Trophoblast cell (in vitro differentiated cells and primary cell): ENCODE measurements around the gene TEX35. TPM values are rescaled to one million over a fixed set of nuclear protein-coding genes. Genes with fewer than 3 reads are reported as not detected.

Experiments used
- DNase-seq, 2 donors: peaks; one replicate each; pipeline ENCODE4 v3.0.0-alpha.2; 2016
- H2AFZ ChIP-seq: 2 replicates; pipeline ENCODE4 v1.6.1; 2013; ENCODE audit warnings: low read length, moderate library complexity, mild to moderate bottlenecking; ENCODE audit not compliant: insufficient read depth, poor library complexity
- H2AK5ac ChIP-seq: 2 replicates; pipeline ENCODE4 v1.6.1; 2013; ENCODE audit warnings: mild to moderate bottlenecking, low read length
- H2BK120ac ChIP-seq: 2 replicates; pipeline ENCODE4 v1.6.1; 2013; ENCODE audit warnings: low read length, mild to moderate bottlenecking, moderate library complexity; ENCODE audit not compliant: insufficient read depth, poor library complexity
- H2BK12ac ChIP-seq: 2 replicates; pipeline ENCODE4 v1.6.1; 2013; ENCODE audit warnings: mild to moderate bottlenecking, low read length, moderate library complexity
- H2BK5ac ChIP-seq: 2 replicates; pipeline ENCODE4 v1.6.1; 2013; ENCODE audit warnings: low read length, low read depth, moderate library complexity, mild to moderate bottlenecking; ENCODE audit not compliant: poor library complexity
- H3K14ac ChIP-seq: 2 replicates; pipeline ENCODE4 v1.6.1; 2013; ENCODE audit warnings: mild to moderate bottlenecking, low read length
- H3K18ac ChIP-seq: 2 replicates; pipeline ENCODE4 v1.6.1; 2013; ENCODE audit warnings: mild to moderate bottlenecking, low read length
- H3K23ac ChIP-seq: 2 replicates; pipeline ENCODE4 v1.6.1; 2013; ENCODE audit warnings: low read length
- H3K27ac ChIP-seq: 2 replicates; pipeline ENCODE4 v1.5.1; 2013; ENCODE audit warnings: low read depth, mild to moderate bottlenecking, inconsistent platforms, low read length, moderate library complexity
- H3K27me3 ChIP-seq: 2 replicates; pipeline ENCODE4 v1.6.1; 2013; ENCODE audit warnings: inconsistent platforms, mild to moderate bottlenecking, low read length, moderate library complexity; ENCODE audit not compliant: insufficient read depth
- H3K36me3 ChIP-seq, 2 experiments: 1 replicate in 1 of 2; 2 replicates in 1 of 2; pipeline ENCODE4 v1.6.1; 2013; ENCODE audit warnings: low read length in 2 of 2, mild to moderate bottlenecking in 2 of 2, moderate library complexity in 1 of 2; ENCODE audit not compliant: insufficient read depth in 2 of 2, control insufficient read depth in 1 of 2
- H3K4ac ChIP-seq: 2 replicates; pipeline ENCODE4 v1.6.1; 2013; ENCODE audit warnings: low read depth, mild to moderate bottlenecking, low read length, moderate library complexity
- H3K4me1 ChIP-seq, 2 experiments: 1 replicate in 1 of 2; 2 replicates in 1 of 2; pipeline ENCODE4 v1.6.1; 2013; ENCODE audit warnings: low read length in 2 of 2, mild to moderate bottlenecking in 2 of 2, moderate library complexity in 1 of 2; ENCODE audit not compliant: insufficient read depth in 2 of 2, control insufficient read depth in 1 of 2
- H3K4me2 ChIP-seq: 2 replicates; pipeline ENCODE4 v1.6.1; 2013; ENCODE audit warnings: inconsistent platforms, mild to moderate bottlenecking, low read length, moderate library complexity
- H3K4me3 ChIP-seq: 2 replicates; pipeline ENCODE4 v1.5.1; 2013; ENCODE audit warnings: mild to moderate bottlenecking, low read depth, low read length, inconsistent platforms
- H3K79me1 ChIP-seq: one replicate; pipeline ENCODE4 v1.6.1; 2013; ENCODE audit warnings: low read length
- H3K79me2 ChIP-seq: 2 replicates; pipeline ENCODE4 v1.6.1; 2013; ENCODE audit warnings: low read length, mild to moderate bottlenecking; ENCODE audit not compliant: control insufficient read depth, insufficient read depth, poor library complexity
- H3K9ac ChIP-seq: 2 replicates; pipeline ENCODE4 v1.6.1; 2013; ENCODE audit warnings: mild to moderate bottlenecking, low read length
- H3K9me3 ChIP-seq: 2 replicates; pipeline ENCODE4 v1.6.1; 2013; ENCODE audit warnings: low read depth, mild to moderate bottlenecking, control low read depth, inconsistent platforms, low read length; ENCODE audit not compliant: insufficient read depth
- H4K12ac ChIP-seq: 2 replicates; pipeline ENCODE4 v1.6.1; 2013; ENCODE audit warnings: low read depth, mild to moderate bottlenecking, low read length, moderate library complexity
- H4K8ac ChIP-seq: 2 replicates; pipeline ENCODE4 v1.6.1; 2013; ENCODE audit warnings: low read depth, mild to moderate bottlenecking, low read length, moderate library complexity
- H4K91ac ChIP-seq: one replicate; pipeline ENCODE4 v1.6.1; 2013; ENCODE audit warnings: low read depth, mild to moderate bottlenecking, low read length, moderate library complexity
- WGBS: extraction: QIAGEN DNeasy Blood & Tissue Kit; methylation state at CpG from one replicate; pipeline ENCODE4 v1.1.7; 2013; ENCODE audit warnings: missing lambda C conversion rate; ENCODE audit not compliant: insufficient read length, insufficient coverage; ENCODE audit errors: extremely low coverage; 5-methylcytosine and 5-hydroxymethylcytosine counted together
- polyA plus RNA-seq: library from polyadenylated mRNA; stranded (reverse); fragments of 200-250 nt; gene quantifications from 2 replicates; pipeline ENCODE4 v1.2.3, GENCODE V29; 2013

TEX35 gene
- polyA plus RNA-seq = 0.08 and 0.31 TPM in 2 replicates

DNA sequence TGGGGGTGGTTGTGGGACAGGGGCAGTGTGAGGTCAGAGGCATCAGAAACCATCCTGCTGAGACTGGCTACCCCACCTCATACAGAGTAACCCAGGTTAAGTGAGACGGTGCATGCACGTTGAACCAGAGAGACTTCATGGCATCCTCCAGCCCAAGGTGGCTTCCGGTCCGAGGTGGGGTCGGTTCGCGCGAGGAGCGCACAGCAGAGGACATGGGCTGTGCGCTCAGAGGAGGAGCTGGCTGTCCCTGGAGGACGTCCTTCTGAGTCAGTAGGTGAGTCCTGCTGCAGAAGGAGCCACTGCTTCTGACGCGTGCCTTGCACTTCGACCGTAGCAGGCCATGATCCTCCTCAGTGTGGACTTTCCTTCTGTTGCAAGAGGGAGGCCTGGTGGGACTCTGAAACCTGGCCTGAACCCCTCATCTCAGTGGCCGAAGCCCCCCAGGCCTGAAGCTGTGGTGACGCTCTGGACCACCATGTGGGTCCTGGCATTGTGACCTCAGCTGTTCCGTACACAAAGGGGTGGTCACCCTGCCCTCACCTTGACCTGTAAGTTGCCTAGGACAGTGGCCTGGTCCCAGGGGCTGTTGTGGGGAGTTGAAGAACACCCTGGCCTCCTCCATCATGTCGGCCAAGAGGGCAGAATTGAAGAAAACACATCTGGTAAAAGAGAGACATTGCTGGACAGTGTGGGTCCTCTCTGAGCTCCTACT, at the start of gene TEX35:
TSS of gene TEX35 (plus strand) at position 544 of the 712 bp plus-strand sequence. CDS start at position 624, 80 bp downstream.
- Histone ChIP-seq H3K9me3 (no peaks in the 10 kb centered on the region), H3K4me1 (no peaks in the 10 kb centered on the region), H3K36me3 (no peaks in the 10 kb centered on the region), H4K91ac (no peak within 1 kb of the TSS), H3K18ac (no peak within 1 kb of the TSS), H3K27ac (no peak within 1 kb of the TSS), H3K23ac (no peak within 1 kb of the TSS), H3K27me3 (no peaks in the 10 kb centered on the region), H4K12ac (no peak within 1 kb of the TSS), H2BK5ac (no peak within 1 kb of the TSS), H3K79me1 (no peaks in the 10 kb centered on the region), H2BK120ac (no peak within 1 kb of the TSS), H4K8ac (no peak within 1 kb of the TSS), H2AFZ (no peak within 1 kb of the TSS), H3K4ac (no peak within 1 kb of the TSS), H3K4me3 (no peak within 1 kb of the TSS), H3K79me2 (no peaks in the 10 kb centered on the region), H3K4me2 (no peak within 1 kb of the TSS), H3K14ac (no peak within 1 kb of the TSS), H2AK5ac (no peak within 1 kb of the TSS), H3K9ac (no peak within 1 kb of the TSS), H2BK12ac (no peak within 1 kb of the TSS)
- WGBS = no CpG with 5 or more reads among the region's 19 CpGs
- DNase-seq = no peak

DNA sequence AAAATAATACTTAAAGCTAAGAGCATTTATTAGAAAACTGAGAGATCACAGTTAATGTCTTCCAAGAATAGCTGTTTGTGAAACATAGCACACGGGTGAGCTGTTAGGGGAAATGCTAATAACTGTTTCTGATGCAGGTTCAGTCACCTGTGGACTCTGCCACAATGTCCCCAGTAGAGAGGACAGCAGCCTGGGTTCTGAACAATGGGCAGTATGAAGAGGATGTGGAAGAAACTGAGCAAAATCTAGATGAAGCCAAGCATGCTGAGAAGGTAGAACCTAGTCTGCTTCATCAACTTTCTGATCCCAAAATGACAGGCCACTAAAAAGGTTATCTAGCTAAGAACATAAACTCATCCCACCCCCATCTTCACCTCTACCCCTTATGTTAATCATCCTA, 48.8 kb upstream of the TEX35 start:
- Histone ChIP-seq H4K91ac (no peak overlapping the region), H2AK5ac (no peak overlapping the region)

DNA sequence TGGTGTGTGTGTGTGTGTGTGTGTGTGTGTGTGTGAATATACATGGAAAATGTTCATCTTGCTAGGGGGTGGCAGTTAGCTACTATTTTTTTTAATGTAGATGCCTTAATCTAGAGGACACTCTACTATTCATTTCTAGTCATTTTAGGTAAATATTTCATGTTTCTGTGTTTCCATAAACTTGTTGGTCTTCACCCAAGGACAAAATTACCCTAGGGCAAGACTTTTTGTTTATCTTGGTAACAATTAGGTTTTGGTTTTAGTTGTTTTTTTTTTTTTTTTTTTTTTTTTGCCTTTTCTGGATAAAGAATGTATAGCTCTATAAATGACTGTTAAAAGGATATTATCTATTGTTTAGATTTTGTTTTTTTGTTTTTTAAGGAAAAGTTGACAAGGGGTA, 48.3 kb upstream of the TEX35 start:
- Histone ChIP-seq H2BK120ac (no peak overlapping the region), H2BK5ac (no peak overlapping the region)

More for the DNA sequence above, 48.8 kb upstream of the TEX35 start:
- Histone ChIP-seq H2BK12ac (no peak overlapping the region), H3K14ac (no peak overlapping the region), H3K36me3 (peaks cover 8 to 13% of the 10 kb centered on the region in 2 experiments), H3K27me3 (no peaks in the 10 kb centered on the region), H3K4ac (no peak overlapping the region), H3K79me1 (no peaks in the 10 kb centered on the region), H4K8ac (no peak overlapping the region), H3K9ac (no peak overlapping the region), H2BK120ac (no peak overlapping the region), H3K18ac (no peak overlapping the region), H3K79me2 (no peaks in the 10 kb centered on the region), H2BK5ac (no peak overlapping the region), H3K4me1 (peaks cover 2% of the 10 kb centered on the region in 2 experiments), H3K23ac (no peak overlapping the region), H3K27ac (no peak overlapping the region), H3K4me2 (no peak overlapping the region), H4K12ac (no peak overlapping the region), H3K4me3 (no peak overlapping the region), H3K9me3 (no peaks in the 10 kb centered on the region), H2AFZ (no peak overlapping the region)
- DNase-seq = no peak
- no CpG with 5 or more reads among the region's 1 CpG for WGBS

DNA sequence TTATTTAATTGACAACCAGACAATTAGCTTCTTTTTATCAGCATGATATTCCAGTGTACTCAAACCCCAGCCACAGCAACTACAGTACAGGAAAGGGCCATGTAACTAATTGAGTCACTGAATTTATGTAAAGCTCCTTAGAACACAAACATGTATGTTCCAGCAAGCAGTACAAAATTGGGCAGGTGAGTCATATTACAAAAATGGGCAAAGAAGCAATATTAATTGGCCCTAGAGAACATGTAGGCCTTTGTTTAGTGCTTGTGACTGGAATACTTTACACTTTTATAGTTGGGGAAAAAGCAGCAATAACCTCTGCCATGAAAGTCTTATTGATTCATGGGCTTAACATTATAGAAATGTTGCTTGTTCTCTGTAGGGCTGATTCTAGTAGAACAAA, 47.9 kb upstream of the TEX35 start:
- Histone ChIP-seq H3K79me1 (no peaks in the 10 kb centered on the region), H3K4me3 (no peak overlapping the region), H3K4me2 (no peak overlapping the region), H2BK12ac (no peak overlapping the region), H4K8ac (no peak overlapping the region), H3K18ac (no peak overlapping the region), H3K9ac (no peak overlapping the region), H2AK5ac (no peak overlapping the region), H3K23ac (no peak overlapping the region), H3K4me1 (peaks cover 2% of the 10 kb centered on the region in 2 experiments), H3K79me2 (no peaks in the 10 kb centered on the region), H3K4ac (no peak overlapping the region), H3K9me3 (no peaks in the 10 kb centered on the region), H4K12ac (no peak overlapping the region), H3K27ac (no peak overlapping the region), H4K91ac (no peak overlapping the region), H3K27me3 (no peaks in the 10 kb centered on the region), H2BK120ac (no peak overlapping the region), H2AFZ (no peak overlapping the region), H3K36me3 (peaks cover 8 to 13% of the 10 kb centered on the region in 2 experiments), H2BK5ac (no peak overlapping the region), H3K14ac (no peak overlapping the region)
- peak in 1 of 2 donors; percentile 8 for DNase-seq

More for the DNA sequence above, 48.3 kb upstream of the TEX35 start:
- Histone ChIP-seq H2AK5ac (no peak overlapping the region), H3K23ac (no peak overlapping the region), H4K8ac (no peak overlapping the region), H4K91ac (no peak overlapping the region), H3K4me1 (peaks cover 2% of the 10 kb centered on the region in 2 experiments), H3K36me3 (peaks cover 8 to 13% of the 10 kb centered on the region in 2 experiments), H3K4me2 (no peak overlapping the region), H3K18ac (no peak overlapping the region), H3K4ac (no peak overlapping the region), H3K27me3 (no peaks in the 10 kb centered on the region), H2AFZ (no peak overlapping the region), H2BK12ac (no peak overlapping the region), H3K9ac (no peak overlapping the region), H3K9me3 (no peaks in the 10 kb centered on the region), H3K27ac (no peak overlapping the region), H4K12ac (no peak overlapping the region), H3K4me3 (no peak overlapping the region), H3K79me1 (no peaks in the 10 kb centered on the region), H3K14ac (no peak overlapping the region), H3K79me2 (no peaks in the 10 kb centered on the region)
- DNase-seq = no peak
